ENCODE measurements around the gene MYL4.

- no peak for TF ChIP-seq CTCF (IDR thresholded peaks at IDR 0.05; ENCODE audit: extremely low read depth in 1 of 2, insufficient read depth in 1 of 2, low read depth in 1 of 2, low read length in 2 of 2)
- no peak for TF ChIP-seq POLR2AphosphoS5 (IDR thresholded peaks at IDR 0.05; ENCODE audit: insufficient read depth, low read depth, low read length)
- no peak for TF ChIP-seq POLR2A (IDR thresholded peaks at IDR 0.05; ENCODE audit: low read depth, low read length)
- TF ChIP-seq MYC (IDR thresholded peaks at IDR 0.05; ENCODE audit: low read depth, low read length) = no peak
- no peak for TF ChIP-seq MAX (IDR thresholded peaks at IDR 0.05; ENCODE audit: insufficient read depth, insufficient read length)
Measured at GRCh38 chr17:47176389-47176826, 32.7 kb upstream of the MYL4 start.

Measured in endothelial cell of umbilical vein (primary cell).